Breast epithelium (tissue), 3 donors: ENCODE measurements around the gene NEU4.

Source experiments
- POLR2A ChIP-seq: fragments of 450-650 bp; IDR thresholded peaks from one replicate; pipeline ENCODE4 v1.6.1; 2016; ENCODE audit warnings: antibody characterized with exemption, mild to moderate bottlenecking, moderate library complexity
- POLR2AphosphoS5 ChIP-seq, 3 donors: sonication (generic); formaldehyde crosslinking; IDR thresholded peaks; one replicate each; pipeline ENCODE4 v1.6.1; 2017; ENCODE audit warnings: antibody characterized with exemption in 3 of 3
- TF ChIP-seq, protein P1 (sequence below), 3 donors: fragments of 450-650 bp; IDR thresholded peaks; one replicate each; pipeline ENCODE4 v1.5.1; 2016 to 2017; ENCODE audit warnings: antibody characterized with exemption in 3 of 3, mild to moderate bottlenecking in 3 of 3, moderate library complexity in 3 of 3

DNA sequence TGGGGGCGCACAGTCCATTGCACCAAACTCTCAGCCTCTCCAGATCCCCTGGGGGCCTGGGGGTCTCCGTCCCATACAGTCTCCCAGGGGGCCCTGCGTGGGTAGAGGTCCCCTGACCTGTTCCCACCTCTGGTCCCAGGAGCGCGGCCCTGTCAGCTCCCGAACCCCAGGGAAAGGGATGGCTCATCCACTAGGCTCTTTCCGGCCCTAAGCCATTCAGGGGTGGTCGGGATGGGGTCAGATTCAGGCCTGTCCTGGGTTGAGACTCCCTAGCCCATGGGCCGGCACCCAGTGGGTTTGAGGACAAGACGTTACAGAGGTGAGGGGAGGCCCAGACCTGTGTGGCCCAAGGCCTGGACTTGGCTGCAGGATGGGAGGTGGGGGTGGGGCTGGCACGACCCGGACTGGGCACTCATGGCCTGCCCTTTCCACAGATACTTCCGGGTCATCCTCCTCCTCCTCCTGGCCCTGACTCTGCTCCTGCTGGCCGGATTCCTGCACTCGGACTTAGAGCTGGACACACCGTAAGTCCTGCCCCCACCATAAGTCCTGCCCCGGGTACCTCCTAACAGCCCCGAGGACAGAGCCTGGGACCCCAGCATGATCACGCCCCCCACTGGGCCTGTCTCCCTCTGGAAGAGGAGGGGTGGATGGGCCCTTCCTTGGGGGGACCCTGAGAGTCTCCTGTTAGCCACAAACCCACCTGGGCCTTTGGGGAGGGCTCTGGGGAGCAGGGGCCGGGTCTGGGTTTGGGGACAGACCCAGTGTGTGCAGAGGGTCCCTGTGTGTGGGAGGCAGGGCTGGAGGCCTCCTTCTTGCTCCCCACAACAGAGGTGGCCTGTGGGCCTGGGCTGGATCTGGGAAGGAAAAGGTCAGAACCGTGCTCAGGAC lies 10.1 kb upstream of the NEU4 start:
- TF ChIP-seq, protein P1, sequence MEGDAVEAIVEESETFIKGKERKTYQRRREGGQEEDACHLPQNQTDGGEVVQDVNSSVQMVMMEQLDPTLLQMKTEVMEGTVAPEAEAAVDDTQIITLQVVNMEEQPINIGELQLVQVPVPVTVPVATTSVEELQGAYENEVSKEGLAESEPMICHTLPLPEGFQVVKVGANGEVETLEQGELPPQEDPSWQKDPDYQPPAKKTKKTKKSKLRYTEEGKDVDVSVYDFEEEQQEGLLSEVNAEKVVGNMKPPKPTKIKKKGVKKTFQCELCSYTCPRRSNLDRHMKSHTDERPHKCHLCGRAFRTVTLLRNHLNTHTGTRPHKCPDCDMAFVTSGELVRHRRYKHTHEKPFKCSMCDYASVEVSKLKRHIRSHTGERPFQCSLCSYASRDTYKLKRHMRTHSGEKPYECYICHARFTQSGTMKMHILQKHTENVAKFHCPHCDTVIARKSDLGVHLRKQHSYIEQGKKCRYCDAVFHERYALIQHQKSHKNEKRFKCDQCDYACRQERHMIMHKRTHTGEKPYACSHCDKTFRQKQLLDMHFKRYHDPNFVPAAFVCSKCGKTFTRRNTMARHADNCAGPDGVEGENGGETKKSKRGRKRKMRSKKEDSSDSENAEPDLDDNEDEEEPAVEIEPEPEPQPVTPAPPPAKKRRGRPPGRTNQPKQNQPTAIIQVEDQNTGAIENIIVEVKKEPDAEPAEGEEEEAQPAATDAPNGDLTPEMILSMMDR (IDR thresholded peaks at IDR 0.05): no peak
- TF ChIP-seq POLR2A (no peak), POLR2AphosphoS5 (IDR thresholded peaks at IDR 0.05) (no peak)
